ENCODE data around the gene DENND6B. TPM values are rescaled to one million over a fixed set of nuclear protein-coding genes. Genes with fewer than 3 reads are reported as not detected.

DENND6B gene
- polyA plus RNA-seq, 1 donor from 2014 or later: 51.0 TPM

DNA sequence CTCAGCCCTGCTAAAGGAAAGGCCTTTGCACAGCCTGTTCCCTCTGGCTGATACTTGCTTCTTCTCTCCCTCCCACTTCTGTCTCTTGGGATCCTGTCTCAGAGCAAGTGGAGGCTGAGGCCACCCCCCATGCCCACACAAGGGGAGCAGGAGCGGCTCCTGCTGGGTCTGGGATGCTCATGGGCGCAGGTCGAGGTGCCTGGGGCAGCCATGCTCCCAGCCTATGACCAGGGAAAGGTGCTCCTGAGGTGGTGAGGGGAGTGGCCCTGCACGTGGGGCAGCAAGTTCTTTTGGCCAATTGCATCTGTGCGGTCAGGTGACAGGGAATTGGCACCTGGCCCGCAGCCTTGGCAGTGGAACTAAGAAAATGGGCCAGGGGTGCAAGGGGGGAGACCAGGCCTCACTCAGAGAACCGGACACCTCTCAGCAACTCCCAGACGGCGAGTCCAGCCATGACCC lies 58.1 kb downstream of the DENND6B start:
- H3K36me3 ChIP-seq (ENCODE audit: insufficient read depth, low read length): no peaks in the 10 kb centered on the region
- no peak for TF ChIP-seq MXI1 (conservative IDR thresholded peaks at IDR 0.05; ENCODE audit: poor library complexity, severe bottlenecking)
- no peak for TF ChIP-seq POLR2AphosphoS5 (IDR thresholded peaks at IDR 0.05)
- TF ChIP-seq, protein P1, sequence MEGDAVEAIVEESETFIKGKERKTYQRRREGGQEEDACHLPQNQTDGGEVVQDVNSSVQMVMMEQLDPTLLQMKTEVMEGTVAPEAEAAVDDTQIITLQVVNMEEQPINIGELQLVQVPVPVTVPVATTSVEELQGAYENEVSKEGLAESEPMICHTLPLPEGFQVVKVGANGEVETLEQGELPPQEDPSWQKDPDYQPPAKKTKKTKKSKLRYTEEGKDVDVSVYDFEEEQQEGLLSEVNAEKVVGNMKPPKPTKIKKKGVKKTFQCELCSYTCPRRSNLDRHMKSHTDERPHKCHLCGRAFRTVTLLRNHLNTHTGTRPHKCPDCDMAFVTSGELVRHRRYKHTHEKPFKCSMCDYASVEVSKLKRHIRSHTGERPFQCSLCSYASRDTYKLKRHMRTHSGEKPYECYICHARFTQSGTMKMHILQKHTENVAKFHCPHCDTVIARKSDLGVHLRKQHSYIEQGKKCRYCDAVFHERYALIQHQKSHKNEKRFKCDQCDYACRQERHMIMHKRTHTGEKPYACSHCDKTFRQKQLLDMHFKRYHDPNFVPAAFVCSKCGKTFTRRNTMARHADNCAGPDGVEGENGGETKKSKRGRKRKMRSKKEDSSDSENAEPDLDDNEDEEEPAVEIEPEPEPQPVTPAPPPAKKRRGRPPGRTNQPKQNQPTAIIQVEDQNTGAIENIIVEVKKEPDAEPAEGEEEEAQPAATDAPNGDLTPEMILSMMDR (IDR thresholded peaks at IDR 0.05; ENCODE audit: poor library complexity, severe bottlenecking): no peak
- TF ChIP-seq, protein P2, sequence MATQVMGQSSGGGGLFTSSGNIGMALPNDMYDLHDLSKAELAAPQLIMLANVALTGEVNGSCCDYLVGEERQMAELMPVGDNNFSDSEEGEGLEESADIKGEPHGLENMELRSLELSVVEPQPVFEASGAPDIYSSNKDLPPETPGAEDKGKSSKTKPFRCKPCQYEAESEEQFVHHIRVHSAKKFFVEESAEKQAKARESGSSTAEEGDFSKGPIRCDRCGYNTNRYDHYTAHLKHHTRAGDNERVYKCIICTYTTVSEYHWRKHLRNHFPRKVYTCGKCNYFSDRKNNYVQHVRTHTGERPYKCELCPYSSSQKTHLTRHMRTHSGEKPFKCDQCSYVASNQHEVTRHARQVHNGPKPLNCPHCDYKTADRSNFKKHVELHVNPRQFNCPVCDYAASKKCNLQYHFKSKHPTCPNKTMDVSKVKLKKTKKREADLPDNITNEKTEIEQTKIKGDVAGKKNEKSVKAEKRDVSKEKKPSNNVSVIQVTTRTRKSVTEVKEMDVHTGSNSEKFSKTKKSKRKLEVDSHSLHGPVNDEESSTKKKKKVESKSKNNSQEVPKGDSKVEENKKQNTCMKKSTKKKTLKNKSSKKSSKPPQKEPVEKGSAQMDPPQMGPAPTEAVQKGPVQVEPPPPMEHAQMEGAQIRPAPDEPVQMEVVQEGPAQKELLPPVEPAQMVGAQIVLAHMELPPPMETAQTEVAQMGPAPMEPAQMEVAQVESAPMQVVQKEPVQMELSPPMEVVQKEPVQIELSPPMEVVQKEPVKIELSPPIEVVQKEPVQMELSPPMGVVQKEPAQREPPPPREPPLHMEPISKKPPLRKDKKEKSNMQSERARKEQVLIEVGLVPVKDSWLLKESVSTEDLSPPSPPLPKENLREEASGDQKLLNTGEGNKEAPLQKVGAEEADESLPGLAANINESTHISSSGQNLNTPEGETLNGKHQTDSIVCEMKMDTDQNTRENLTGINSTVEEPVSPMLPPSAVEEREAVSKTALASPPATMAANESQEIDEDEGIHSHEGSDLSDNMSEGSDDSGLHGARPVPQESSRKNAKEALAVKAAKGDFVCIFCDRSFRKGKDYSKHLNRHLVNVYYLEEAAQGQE (IDR thresholded peaks at IDR 0.05; ENCODE audit: borderline replicate concordance): no peak
- TF ChIP-seq RAD21 (conservative IDR thresholded peaks at IDR 0.05): no peak
- no peak for TF ChIP-seq EZH2 (IDR thresholded peaks at IDR 0.05; ENCODE audit: borderline replicate concordance, insufficient read depth, low read length, poor library complexity, severe bottlenecking)
- no peak for TF ChIP-seq TAF1 (IDR thresholded peaks at IDR 0.05; ENCODE audit: low read depth)
- no peak for TF ChIP-seq SMC3 (conservative IDR thresholded peaks at IDR 0.05; ENCODE audit: poor library complexity)
- no peak for TF ChIP-seq EP300 (conservative IDR thresholded peaks at IDR 0.05; ENCODE audit: poor library complexity, severe bottlenecking)
- H3K4me2 ChIP-seq (ENCODE audit: low read length): no peak overlapping the region
- no peak overlapping the region for H3K27ac ChIP-seq (ENCODE audit: low read length)
- H3K27me3 ChIP-seq (ENCODE audit: insufficient read depth, low read depth, low read length): no peaks in the 10 kb centered on the region
- no peaks in the 10 kb centered on the region for H3K9me3 ChIP-seq (ENCODE audit: low read length)
- H3K4me3 ChIP-seq (ENCODE audit: low read length): no peak overlapping the region
- no peak overlapping the region for H2AFZ ChIP-seq (ENCODE audit: low read depth, low read length)
- no peaks in the 10 kb centered on the region for H3K79me2 ChIP-seq (replicated peaks; ENCODE audit: insufficient read depth, low read length)
- H3F3A ChIP-seq (ENCODE audit: insufficient read depth, low read length, poor library complexity, severe bottlenecking): no peaks in the 10 kb centered on the region
- no peaks in the 10 kb centered on the region for H3K9me2 ChIP-seq (ENCODE audit: insufficient read depth, low read length)
- H3K9ac ChIP-seq (ENCODE audit: low read length): no peak overlapping the region
- H4K20me1 ChIP-seq (ENCODE audit: insufficient read depth): no peaks in the 10 kb centered on the region

DNA sequence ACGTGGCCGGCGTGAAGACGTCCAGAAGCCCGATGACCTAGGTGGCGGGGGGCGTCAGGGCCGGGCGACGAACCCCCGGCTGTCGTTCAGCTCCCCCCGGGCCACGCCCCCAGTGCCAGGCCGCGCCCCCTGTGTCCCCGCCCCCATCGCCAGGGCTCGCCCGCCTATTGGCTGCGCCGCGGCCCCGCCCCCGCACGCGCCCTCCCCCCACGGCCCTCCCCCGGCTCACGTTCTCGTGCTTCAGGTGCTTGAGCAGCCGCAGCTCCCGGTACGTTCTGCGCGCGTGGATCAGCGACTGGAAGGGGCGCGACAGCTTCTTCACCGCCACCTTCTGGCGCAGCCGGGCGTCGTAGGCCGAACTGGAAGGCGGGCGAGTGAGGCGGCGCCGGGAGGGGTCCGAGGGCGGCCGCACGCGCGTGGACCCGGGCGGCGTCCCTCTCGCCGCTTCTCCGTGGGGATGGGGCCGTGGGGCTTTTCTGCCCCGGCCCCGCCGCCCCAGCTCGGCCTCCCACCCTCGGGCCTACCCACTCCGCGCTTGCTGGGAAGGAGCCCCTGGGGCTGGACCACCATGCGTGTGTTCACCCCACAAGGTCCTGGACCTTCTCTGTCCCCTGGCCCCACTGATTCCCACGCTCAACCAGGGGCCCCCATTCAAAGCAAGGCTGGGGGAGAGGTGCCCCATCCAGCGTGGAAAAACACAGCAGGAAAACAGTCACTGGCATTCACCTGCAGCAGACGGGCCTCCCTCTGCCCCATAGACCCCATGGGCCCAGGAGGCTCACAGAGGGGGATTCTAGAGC lies 59.0 kb downstream of the DENND6B start:
- Histone ChIP-seq H3K36me3 (ENCODE audit: insufficient read depth, low read length) (no peaks in the 10 kb centered on the region), H3K79me2 (replicated peaks; ENCODE audit: insufficient read depth, low read length) (no peaks in the 10 kb centered on the region), H3K9ac (ENCODE audit: low read length) (no peak overlapping the region), H3K4me3 (ENCODE audit: low read length) (no peak overlapping the region), H3K27ac (ENCODE audit: low read length) (no peak overlapping the region), H4K20me1 (ENCODE audit: insufficient read depth) (no peaks in the 10 kb centered on the region), H3F3A (ENCODE audit: insufficient read depth, low read length, poor library complexity, severe bottlenecking) (no peaks in the 10 kb centered on the region), H3K27me3 (ENCODE audit: insufficient read depth, low read depth, low read length) (no peaks in the 10 kb centered on the region), H3K9me2 (ENCODE audit: insufficient read depth, low read length) (no peaks in the 10 kb centered on the region), H2AFZ (ENCODE audit: low read depth, low read length) (no peak overlapping the region), H3K9me3 (ENCODE audit: low read length) (no peaks in the 10 kb centered on the region), H3K4me2 (ENCODE audit: low read length) (no peak overlapping the region)
- TF ChIP-seq, protein P1 (IDR thresholded peaks at IDR 0.05; ENCODE audit: poor library complexity, severe bottlenecking): no peak
- TF ChIP-seq POLR2AphosphoS5 (IDR thresholded peaks at IDR 0.05) (no peak), MXI1 (conservative IDR thresholded peaks at IDR 0.05; ENCODE audit: poor library complexity, severe bottlenecking) (no peak), TAF1 (IDR thresholded peaks at IDR 0.05; ENCODE audit: low read depth) (no peak), SMC3 (conservative IDR thresholded peaks at IDR 0.05; ENCODE audit: poor library complexity) (no peak), RAD21 (conservative IDR thresholded peaks at IDR 0.05) (no peak), EP300 (conservative IDR thresholded peaks at IDR 0.05; ENCODE audit: poor library complexity, severe bottlenecking) (no peak), EZH2 (IDR thresholded peaks at IDR 0.05; ENCODE audit: borderline replicate concordance, insufficient read depth, low read length, poor library complexity, severe bottlenecking) (no peak)
- TF ChIP-seq, protein P2 (IDR thresholded peaks at IDR 0.05; ENCODE audit: borderline replicate concordance): no peak
